ENCODE measurements around the gene SMAD6. TPM values are rescaled to one million over a fixed set of nuclear protein-coding genes. Genes with fewer than 3 reads are reported as not detected.

Gene SMAD6
- total RNA-seq, 1 donor from 2014 or later: 2.7 TPM

DNA sequence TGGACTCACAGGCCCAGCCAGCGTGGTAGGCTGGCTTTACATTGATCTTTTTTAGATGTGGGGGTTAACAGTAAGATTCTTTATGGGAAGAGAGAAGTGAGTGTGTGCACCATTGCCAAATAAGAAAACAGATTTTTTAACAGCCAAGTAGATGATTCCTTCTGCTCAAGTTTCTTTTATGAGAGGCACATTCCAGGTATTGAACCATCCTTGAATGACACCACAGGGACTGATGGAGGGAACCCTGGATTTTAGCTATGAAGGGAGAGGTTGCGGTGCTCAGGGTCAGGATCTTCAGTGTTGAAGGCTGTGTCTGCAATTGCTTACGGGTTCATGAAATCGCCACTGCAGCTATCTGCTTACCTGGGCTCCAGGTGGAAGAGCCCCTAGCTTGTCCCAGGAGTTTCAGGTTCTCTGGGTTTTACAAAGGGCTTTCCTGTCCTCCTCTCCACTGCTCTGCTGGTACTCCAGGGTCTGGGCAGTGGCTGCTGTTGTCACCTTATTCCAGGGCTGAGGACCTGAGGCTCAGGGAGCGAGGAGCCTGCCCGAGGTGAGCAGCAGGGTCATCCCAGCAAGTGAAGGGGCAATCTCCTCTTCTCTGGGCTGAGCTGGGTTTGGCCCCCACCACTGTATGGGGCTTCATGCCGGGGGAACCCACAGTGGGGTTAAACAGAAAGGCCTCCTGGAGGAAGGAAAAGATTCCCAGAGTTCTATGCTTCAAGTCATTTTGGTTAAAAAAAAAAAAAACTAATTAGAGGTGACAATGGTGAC lies 53.4 kb downstream of the SMAD6 start:
- no peak for DNase-seq (ENCODE audit: low read depth)
- peaks cover 5% of the 10 kb centered on the region for H3K4me1 Mint-ChIP-seq (ENCODE audit: low read depth, unreplicated experiment)

GRCh38 chr15:66756295-66756694 lies 54.3 kb downstream of the SMAD6 start:
- no peak overlapping the region for H3K27ac Mint-ChIP-seq (ENCODE audit: unreplicated experiment)
- peaks cover 8% of the 10 kb centered on the region for H3K4me1 Mint-ChIP-seq (ENCODE audit: low read depth, unreplicated experiment)
- FAIRE-seq: no peak

More for the DNA sequence above, 53.4 kb downstream of the SMAD6 start:
- H3K9me3 Mint-ChIP-seq (ENCODE audit: unreplicated experiment): peaks cover 8% of the 10 kb centered on the region
- H3K4me3 ChIP-seq (ENCODE audit: insufficient read depth, low read depth, low read length): no peak overlapping the region
- H3K27me3 Mint-ChIP-seq (ENCODE audit: low read depth, unreplicated experiment): peaks cover 9% of the 10 kb centered on the region
- TF ChIP-seq CTCF (IDR thresholded peaks at IDR 0.05; ENCODE audit: insufficient read depth, low read depth, low read length): no peak
- TF ChIP-seq EZH2 (IDR thresholded peaks at IDR 0.05; ENCODE audit: insufficient read depth, low read length): no peak
- H3K27ac ChIP-seq (ENCODE audit: low read depth, low read length): no peak overlapping the region
- peaks cover 13% of the 10 kb centered on the region for H3K79me2 ChIP-seq (ENCODE audit: insufficient read depth, low read length)
- H3K36me3 Mint-ChIP-seq (ENCODE audit: low read depth, unreplicated experiment): peaks cover 10% of the 10 kb centered on the region
- H3K27ac Mint-ChIP-seq (ENCODE audit: unreplicated experiment): peak overlapping the region; percentile 62
- H3K36me3 ChIP-seq (ENCODE audit: insufficient read depth, low read length): no peaks in the 10 kb centered on the region
- peaks cover 26% of the 10 kb centered on the region for H4K20me1 ChIP-seq (ENCODE audit: insufficient read depth, low read length)
- no peak overlapping the region for H3K4me2 ChIP-seq (ENCODE audit: low read length)
- no peak overlapping the region for H2AFZ ChIP-seq (ENCODE audit: low read depth, low read length)
- H3K9me3 ChIP-seq (ENCODE audit: insufficient read depth, low read depth, low read length): peaks cover 3% of the 10 kb centered on the region
- FAIRE-seq: no peak
- H3K4me1 ChIP-seq (ENCODE audit: insufficient read depth, low read length): peaks cover 8% of the 10 kb centered on the region
- no peak overlapping the region for H3K9ac ChIP-seq (ENCODE audit: low read length)
- no peak overlapping the region for H3K4me3 Mint-ChIP-seq (ENCODE audit: unreplicated experiment)
- H3K27me3 ChIP-seq (ENCODE audit: insufficient read depth, low read length): no peaks in the 10 kb centered on the region

More at GRCh38 chr15:66756295-66756694, 54.3 kb downstream of the SMAD6 start:
- Histone ChIP-seq H3K27me3 (ENCODE audit: insufficient read depth, low read length) (no peaks in the 10 kb centered on the region), H2AFZ (ENCODE audit: low read depth, low read length) (no peak overlapping the region), H4K20me1 (ENCODE audit: insufficient read depth, low read length) (peaks cover 20% of the 10 kb centered on the region), H3K9me3 (ENCODE audit: insufficient read depth, low read depth, low read length) (peaks cover 3% of the 10 kb centered on the region), H3K4me1 (ENCODE audit: insufficient read depth, low read length) (peaks cover 11% of the 10 kb centered on the region), H3K79me2 (ENCODE audit: insufficient read depth, low read length) (peaks cover 13% of the 10 kb centered on the region), H3K4me3 (ENCODE audit: insufficient read depth, low read depth, low read length) (no peak overlapping the region), H3K4me2 (ENCODE audit: low read length) (no peak overlapping the region), H3K36me3 (ENCODE audit: insufficient read depth, low read length) (no peaks in the 10 kb centered on the region), H3K9ac (ENCODE audit: low read length) (no peak overlapping the region), H3K27ac (ENCODE audit: low read depth, low read length) (no peak overlapping the region)
- no peak for DNase-seq (ENCODE audit: low read depth)
- peaks cover 9% of the 10 kb centered on the region for H3K27me3 Mint-ChIP-seq (ENCODE audit: low read depth, unreplicated experiment)
- no peak overlapping the region for H3K4me3 Mint-ChIP-seq (ENCODE audit: unreplicated experiment)
- H3K36me3 Mint-ChIP-seq (ENCODE audit: low read depth, unreplicated experiment): peaks cover 10% of the 10 kb centered on the region
- TF ChIP-seq CTCF (IDR thresholded peaks at IDR 0.05; ENCODE audit: insufficient read depth, low read depth, low read length) (no peak), EZH2 (IDR thresholded peaks at IDR 0.05; ENCODE audit: insufficient read depth, low read length) (no peak)
- peaks cover 8% of the 10 kb centered on the region for H3K9me3 Mint-ChIP-seq (ENCODE audit: unreplicated experiment)

Data from astrocyte (in vitro differentiated cells and primary cell).